Endothelial cell of hepatic sinusoid (primary cell): Measurements from ENCODE around the gene RND1.

Experiments
- in situ Hi-C: cut with HindIII; loops from 2 replicates; pipeline ENCODE4 v1.10.0; 2017; ENCODE audit warnings: low sequenced_read_pairs

Gene RND1

GRCh38 chr12:48828841-48829575 is 36.7 kb downstream of the RND1 start:
- in situ Hi-C loops: loop anchor here (5.0 kb wide), 1 partner anchor 33 kb away; no protein-coding TSS in a partner anchor

GRCh38 chr12:48828293-48828692 is 37.4 kb downstream of the RND1 start:
- in situ Hi-C loops: loop anchor here (5.0 kb wide), 1 partner anchor 34 kb away; no protein-coding TSS in a partner anchor

DNA sequence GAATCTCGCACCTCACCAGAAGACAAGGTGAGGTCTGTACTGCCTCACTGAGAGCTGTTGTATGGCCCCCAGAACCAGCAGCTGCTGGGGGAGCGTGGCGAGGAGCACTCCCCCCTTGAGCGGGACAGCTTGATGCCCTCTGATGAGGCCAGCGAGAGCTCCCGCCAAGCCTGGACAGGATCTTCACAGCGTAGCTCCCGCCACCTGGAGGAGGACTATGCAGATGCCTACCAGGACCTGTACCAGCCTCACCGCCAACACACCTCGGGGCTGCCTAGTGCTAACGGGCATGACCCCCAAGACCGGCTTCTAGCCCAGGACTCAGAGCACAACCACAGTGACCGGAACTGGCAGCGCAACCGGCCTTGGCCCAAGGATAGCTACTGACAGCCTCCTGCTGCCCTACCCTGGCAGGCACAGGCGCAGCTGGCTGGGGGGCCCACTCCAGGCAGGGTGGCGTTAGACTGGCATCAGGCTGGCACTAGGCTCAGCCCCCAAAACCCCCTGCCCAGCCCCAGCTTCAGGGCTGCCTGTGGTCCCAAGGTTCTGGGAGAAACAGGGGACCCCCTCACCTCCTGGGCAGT is 38.1 kb downstream of the RND1 start:
- in situ Hi-C loops: loop anchor here (5.0 kb wide), 1 partner anchor 35 kb away; no protein-coding TSS in a partner anchor

DNA sequence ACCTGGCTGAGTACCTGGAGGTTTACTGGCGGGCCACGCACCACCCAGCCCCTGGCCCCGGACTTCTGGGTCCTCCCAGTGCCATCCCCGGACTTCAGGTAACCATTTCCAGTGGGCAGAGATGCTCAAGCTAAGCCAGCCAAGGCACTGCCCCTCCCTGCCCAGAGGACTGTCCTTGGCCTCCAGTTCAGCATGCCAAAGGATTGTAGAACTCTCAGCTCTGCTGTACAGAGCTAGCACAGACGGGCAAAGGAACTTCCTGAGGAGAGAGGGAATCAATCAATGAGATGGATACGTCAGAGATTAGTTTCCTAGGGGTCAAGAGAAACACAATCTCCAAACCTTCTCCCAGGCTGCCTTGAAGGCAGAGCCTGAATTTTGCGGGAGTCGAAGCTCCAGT is 38.6 kb downstream of the RND1 start:
- in situ Hi-C loops: loop anchor here (5.0 kb wide), 1 partner anchor 35 kb away; no protein-coding TSS in a partner anchor

DNA sequence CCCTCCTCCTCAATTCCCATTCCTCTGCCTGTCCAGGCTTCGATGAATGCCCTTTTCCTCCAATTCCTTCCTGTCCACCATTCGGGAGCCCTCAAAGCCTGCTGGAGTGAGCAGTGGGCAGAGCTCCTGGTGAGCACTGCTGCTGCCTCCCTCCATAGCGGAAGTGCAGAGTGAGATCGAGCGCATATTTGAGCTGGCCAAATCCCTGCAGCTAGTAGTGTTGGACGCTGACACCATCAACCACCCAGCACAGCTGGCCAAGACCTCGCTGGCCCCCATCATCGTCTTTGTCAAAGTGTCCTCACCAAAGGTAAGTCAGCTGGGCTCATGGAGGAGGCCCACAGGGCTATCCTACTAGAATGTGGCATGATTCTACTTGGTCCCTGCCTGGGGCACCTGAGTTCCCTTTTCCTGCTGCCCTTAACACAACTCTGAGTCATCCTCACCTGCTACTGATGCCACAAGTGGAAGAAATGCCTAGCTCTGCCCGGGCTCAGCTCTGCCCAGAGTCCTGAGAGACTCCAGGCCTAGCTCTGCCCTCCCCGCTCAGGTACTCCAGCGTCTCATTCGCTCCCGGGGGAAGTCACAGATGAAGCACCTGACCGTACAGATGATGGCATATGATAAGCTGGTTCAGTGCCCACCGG is 39.3 kb downstream of the RND1 start:
- in situ Hi-C loops: loop anchor here (5.0 kb wide), 1 partner anchor 36 kb away; no protein-coding TSS in a partner anchor

GRCh38 chr12:48824905-48825304 is 40.8 kb downstream of the RND1 start:
- in situ Hi-C loops: loop anchor here (5.0 kb wide), 1 partner anchor 37 kb away; no protein-coding TSS in a partner anchor

- in situ Hi-C loops: no loop called here
Observed at GRCh38 chr12:48824112-48824511, 41.6 kb downstream of the RND1 start.

DNA sequence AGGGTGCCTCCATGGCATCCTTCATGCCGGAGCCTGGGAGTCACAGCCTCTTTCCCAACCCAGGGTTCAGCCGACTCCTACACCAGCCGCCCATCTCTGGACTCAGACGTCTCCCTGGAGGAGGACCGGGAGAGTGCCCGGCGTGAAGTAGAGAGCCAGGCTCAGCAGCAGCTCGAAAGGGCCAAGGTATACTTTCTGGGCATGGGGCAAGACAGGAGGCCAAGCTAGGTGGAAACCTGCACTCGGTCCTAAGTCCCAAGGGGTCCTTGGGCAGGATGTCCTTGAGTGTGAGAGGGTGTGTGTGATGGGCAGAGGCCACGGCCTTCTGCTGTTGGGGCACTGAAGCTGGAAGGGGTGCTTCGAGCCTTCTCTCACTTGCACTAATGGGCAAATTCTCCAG is 42.4 kb downstream of the RND1 start:
- in situ Hi-C loops: no loop called here

- in situ Hi-C loops: no loop called here
Observed at GRCh38 chr12:48822711-48823110, 43.0 kb downstream of the RND1 start.

- in situ Hi-C loops: no loop called here
Observed at GRCh38 chr12:48822139-48822538, 43.5 kb downstream of the RND1 start.

GRCh38 chr12:48819986-48820725 is 45.5 kb downstream of the RND1 start:
- in situ Hi-C loops: no loop called here

- in situ Hi-C loops: no loop called here
Observed at GRCh38 chr12:48818831-48819590, 46.7 kb downstream of the RND1 start.

DNA sequence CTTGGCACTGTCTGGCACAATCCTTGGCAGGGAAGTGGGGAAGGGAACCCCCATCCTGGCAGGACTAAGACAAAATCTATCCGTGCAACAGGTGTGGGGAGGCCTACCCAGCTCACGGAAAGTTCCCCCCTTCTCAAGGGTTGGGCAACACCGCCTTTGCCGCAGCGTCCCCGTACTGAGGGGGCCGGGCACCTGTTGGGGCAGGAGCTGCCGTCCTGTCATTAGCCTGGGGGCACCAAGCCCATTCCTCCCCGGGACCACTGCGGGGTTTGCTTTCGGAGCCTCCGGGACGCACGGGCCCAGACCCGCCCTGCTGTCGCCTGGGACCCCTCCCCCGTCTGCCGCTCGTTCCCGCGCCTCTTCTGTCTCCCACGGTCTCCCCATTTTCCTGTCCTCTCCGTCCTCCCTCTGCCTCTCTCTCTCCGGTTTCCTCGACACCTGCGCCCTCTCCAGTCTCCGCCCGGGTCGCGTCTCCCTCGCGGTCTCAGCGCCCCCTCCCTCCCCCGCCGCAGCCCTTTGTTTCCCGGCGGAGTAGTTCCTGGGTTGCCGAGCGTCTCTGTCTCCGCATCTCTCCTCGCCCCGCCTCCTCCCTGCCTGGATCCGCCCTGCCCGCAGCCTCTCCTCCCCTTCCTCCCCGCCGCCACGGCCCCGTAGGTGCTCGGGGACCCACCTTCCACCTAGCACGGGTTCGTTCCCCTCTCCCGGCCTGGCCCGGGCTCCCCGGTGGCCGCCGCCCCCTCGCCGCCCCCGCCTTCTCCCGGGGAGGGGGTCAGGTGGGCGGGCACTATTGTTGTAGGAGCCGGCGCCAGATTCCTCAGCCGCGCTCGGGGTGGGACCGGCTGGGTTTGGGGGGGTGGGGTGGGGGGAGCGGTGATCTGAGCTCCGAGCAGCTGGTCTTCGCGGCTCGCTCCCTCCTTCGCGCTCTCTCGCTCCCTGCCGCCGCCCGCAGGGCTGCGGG is 47.5 kb downstream of the RND1 start, which contains the start of gene CACNB3:
TSS of gene CACNB3 (plus strand) at position 624 of the 958 bp plus-strand sequence. CDS start 434 bp downstream, outside the sequence.
- in situ Hi-C loops: no loop called here

GRCh38 chr12:48816143-48816854 is 49.4 kb downstream of the RND1 start:
- in situ Hi-C loops: no loop called here

GRCh38 chr12:48815126-48816110 is 50.3 kb downstream of the RND1 start:
- in situ Hi-C loops: no loop called here

GRCh38 chr12:48814262-48815125 is 51.2 kb downstream of the RND1 start:
- in situ Hi-C loops: no loop called here
